Hematopoietic multipotent progenitor cell treated with erythropoietin and hydrocortisone succinate and interleukin-3 and kit ligand, for 17 days (in vitro differentiated cells): ENCODE measurements around the gene EIF5A.

Experiments
- DNase-seq: peaks from one replicate; pipeline ENCODE4 v3.0.0-alpha.2; 2015; ENCODE audit warnings: low spot score

Gene EIF5A

GRCh38 chr17:7355573-7355972 is 48.1 kb downstream of the EIF5A start:
- DNase-seq, result no peak

GRCh38 chr17:7356072-7356549 is 48.7 kb downstream of the EIF5A start:
- DNase-seq, result peak; percentile 81

- no peak for DNase-seq
These were observed 49.3 kb downstream of the EIF5A start for GRCh38 chr17:7356756-7357155.

GRCh38 chr17:7357381-7357780 is 50.0 kb downstream of the EIF5A start:
- no peak for DNase-seq

- DNase-seq, result no peak
These were observed 54.5 kb downstream of the EIF5A start for GRCh38 chr17:7361906-7362305.
